Central memory CD8-positive, alpha-beta T cell (primary cell): Measurements from ENCODE around the gene ARL13A.
A peak's percentile ranks its signal among the peaks of the same experiment; 100 is the strongest.

Experiments used
- ATAC-seq: fragments of 150-1000 bp; cut with Tn5 transposase; replicated peaks from 2 replicates; pipeline ENCODE4 v1.10.0; 2022; ENCODE audit warnings: mild to moderate bottlenecking, moderate FRiP score, moderate number of reproducible peaks; ENCODE audit not compliant: poor library complexity, severe bottlenecking; ENCODE audit errors: extremely low read depth
- DNase-seq, 2 donors: peaks; one replicate each; pipeline ENCODE4 v3.0.0; 2021; ENCODE audit warnings: low spot score in 2 of 2
- H3K27ac Mint-ChIP-seq: one replicate; pipeline ENCODE4 v1.8.0; 2022; ENCODE audit warnings: low read depth, mild to moderate bottlenecking, moderate library complexity, mixed read lengths
- H3K27me3 Mint-ChIP-seq: one replicate; pipeline ENCODE4 v1.8.0; 2022; ENCODE audit warnings: mixed read lengths
- H3K36me3 Mint-ChIP-seq: one replicate; pipeline ENCODE4 v1.8.0; 2022; ENCODE audit warnings: mild to moderate bottlenecking, moderate library complexity, mixed read lengths; ENCODE audit not compliant: insufficient read depth
- H3K4me1 Mint-ChIP-seq: one replicate; pipeline ENCODE4 v1.8.0; 2022; ENCODE audit warnings: mixed read lengths
- H3K4me3 Mint-ChIP-seq: one replicate; pipeline ENCODE4 v1.8.0; 2022; ENCODE audit warnings: mild to moderate bottlenecking, moderate library complexity, mixed read lengths
- H3K9me3 Mint-ChIP-seq: one replicate; pipeline ENCODE4 v1.8.0; 2022; ENCODE audit warnings: mixed read lengths

Gene ARL13A

DNA sequence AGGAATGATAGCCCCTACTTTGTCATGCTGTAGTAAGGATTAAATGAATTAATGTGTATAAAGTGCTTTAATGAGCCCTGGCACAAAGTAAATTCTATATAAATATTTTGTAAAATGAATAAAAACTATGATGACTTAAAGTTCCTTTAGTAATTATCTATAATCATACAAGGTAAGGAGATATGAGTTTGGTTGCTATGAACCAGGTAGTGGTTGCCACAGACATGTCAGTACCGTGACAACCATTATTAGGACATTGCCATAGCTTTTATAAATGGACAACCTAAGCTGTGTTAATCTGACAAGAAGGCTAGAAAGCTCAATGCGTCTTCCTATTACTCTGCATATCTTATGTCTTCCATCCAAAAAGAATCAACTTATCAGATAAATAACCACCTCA, at the start of gene ARL13A:
TSS of gene ARL13A (plus strand) at position 301 of the 400 bp plus-strand sequence. CDS start 3,982 bp downstream, outside the sequence.
- no peak for DNase-seq
- no peaks in the 10 kb centered on the region for H3K9me3 Mint-ChIP-seq
- H3K36me3 Mint-ChIP-seq: no peaks in the 10 kb centered on the region

DNA sequence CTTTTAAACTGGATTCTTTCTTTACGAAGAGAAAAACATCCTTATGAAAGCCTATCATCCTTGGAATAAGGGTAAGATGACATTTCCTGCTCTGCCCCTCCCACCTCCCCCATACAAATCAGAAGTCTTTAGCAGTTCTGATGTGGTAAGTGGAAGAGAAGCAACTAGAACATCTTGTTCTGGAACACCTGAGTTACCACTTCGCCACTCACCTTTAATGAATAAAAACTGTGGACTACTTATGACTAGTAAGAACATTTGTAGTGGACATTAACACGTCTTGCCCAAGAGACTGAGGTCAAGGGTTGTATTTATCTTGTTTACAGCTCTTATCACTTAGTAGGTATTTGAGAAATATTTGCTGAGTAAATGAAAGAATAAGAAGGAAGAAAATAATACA, 45.1 kb upstream of the ARL13A start:
- no peak overlapping the region for H3K27ac Mint-ChIP-seq
- no peaks in the 10 kb centered on the region for H3K9me3 Mint-ChIP-seq
- no peak for ATAC-seq
- H3K4me3 Mint-ChIP-seq: no peak overlapping the region
- no peak for DNase-seq
- H3K36me3 Mint-ChIP-seq: peaks cover 2% of the 10 kb centered on the region
- peaks cover under 1% of the 10 kb centered on the region for H3K4me1 Mint-ChIP-seq
- H3K27me3 Mint-ChIP-seq: no peaks in the 10 kb centered on the region

More for the DNA sequence above, at the start of gene ARL13A:
- Mint-ChIP-seq H3K27ac (no peak within 1 kb of the TSS), H3K4me3 (no peak within 1 kb of the TSS), H3K27me3 (no peaks in the 10 kb centered on the region), H3K4me1 (no peaks in the 10 kb centered on the region)
- ATAC-seq: no peak

DNA sequence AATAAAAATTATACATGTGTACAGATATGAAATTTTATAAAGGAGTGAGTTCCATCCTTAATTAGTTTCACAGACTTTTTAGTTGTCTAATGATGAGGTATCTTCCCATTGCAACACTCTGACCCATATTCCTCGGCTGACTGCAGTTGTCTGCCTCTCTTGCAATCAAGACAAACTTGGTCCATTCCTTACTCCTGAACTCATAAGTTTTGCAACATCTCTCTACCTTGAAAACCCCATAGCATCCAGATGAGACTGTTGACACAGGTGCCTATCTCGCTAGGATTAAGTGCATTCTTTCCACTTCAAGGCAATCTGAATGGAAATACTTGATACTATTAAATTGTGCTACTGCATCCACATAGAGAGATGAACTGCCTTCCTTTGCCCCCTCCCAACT, 43.1 kb upstream of the ARL13A start:
- Mint-ChIP-seq H3K9me3 (no peaks in the 10 kb centered on the region), H3K4me3 (no peak overlapping the region), H3K27ac (no peak overlapping the region), H3K27me3 (peaks cover 7% of the 10 kb centered on the region), H3K4me1 (peaks cover 6% of the 10 kb centered on the region), H3K36me3 (peaks cover 2% of the 10 kb centered on the region)
- no peak for ATAC-seq
- no peak for DNase-seq

DNA sequence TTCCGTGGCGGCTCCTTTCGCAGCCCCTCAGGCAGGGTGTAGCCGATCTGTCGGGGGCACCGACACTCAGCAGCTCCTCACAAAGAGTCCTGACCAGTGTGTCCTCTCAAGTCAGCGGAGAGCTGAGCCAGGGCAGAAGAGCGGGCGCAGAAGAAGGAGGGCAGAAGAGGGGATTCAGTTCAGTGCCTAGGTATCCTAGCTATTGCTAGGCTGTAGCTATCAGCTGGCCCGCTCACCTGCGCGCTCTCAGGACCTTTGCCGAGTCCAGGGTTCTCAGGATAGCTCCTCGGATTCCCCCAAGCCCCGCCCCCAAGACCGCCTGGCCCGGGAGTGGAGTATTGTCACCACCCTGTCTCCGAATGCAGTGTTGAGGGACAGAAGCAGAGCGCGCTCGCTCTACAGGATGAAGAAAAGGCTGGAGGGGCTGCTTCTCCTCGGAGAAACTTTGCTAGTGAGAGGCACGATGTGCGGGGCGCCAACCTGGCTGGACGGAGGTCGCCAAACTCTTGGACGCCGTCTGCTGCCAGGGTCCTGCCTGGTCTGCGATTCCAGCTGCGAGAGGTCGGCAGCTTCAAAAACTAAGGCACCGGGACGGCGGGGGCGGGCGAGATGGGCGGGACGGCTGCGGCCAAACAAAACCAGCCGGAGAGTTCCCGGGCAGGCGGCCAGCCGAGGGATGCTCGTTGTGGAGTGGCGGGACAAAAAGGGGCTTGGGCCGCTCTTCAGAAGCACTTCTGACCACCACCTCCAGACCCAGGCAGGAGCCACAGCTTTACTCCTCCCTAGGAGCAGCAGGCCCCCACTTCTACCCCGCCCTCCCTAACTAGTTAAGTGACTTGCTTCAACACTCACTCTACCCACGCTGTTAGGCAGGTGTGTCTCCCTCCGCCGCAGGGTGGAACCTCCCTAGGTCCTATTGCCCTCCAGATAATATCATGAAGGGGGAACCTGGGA, 40.6 kb upstream of the ARL13A start, which contains the start of gene XKRX:
TSS of gene XKRX (minus strand) at position 258 of the 954 bp plus-strand sequence. CDS start 613 bp downstream, outside the sequence.
- Mint-ChIP-seq H3K36me3 (peaks cover 5% of the 10 kb centered on the region), H3K4me1 (peaks cover 6% of the 10 kb centered on the region), H3K27ac (no peak within 1 kb of the TSS), H3K27me3 (peaks cover 10% of the 10 kb centered on the region), H3K9me3 (no peaks in the 10 kb centered on the region), H3K4me3 (peak within 1 kb of the TSS; percentile 80)
- ATAC-seq (peak; percentile 68), DNase-seq (no peak)

DNA sequence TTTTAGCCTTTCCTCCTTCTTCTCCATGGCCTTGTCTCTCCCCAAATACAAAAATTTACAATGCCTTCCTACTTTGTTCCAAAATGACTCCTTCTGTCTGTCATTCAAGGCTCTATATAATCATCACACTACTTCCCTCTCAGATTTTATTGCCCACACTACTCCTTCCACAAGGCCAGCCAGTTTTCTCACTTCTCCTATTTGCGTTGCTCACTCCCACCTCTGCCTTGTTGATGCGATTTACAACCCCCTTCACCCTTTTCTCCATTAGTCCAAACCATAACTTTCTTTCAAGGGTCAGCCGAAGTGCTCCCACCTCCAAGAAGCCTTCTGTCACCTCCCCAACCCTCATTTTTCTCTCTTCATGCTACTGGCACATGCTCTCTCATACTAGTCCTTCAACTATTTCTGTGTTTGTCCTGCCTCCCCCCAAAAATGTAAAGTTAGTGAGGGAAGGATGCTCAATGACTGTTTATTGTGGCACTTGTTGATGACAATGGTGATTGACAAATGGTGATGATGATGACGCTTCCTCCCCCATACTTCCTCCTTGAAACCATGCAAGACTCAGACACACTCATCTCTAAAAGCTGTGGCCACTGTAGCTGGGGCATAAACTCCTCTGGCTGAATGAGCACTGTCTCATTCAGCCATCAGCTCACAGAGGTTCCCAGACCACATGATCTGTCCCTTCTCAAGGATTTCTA, 38.1 kb upstream of the ARL13A start:
- no peak for DNase-seq
- Mint-ChIP-seq H3K4me1 (peaks cover 6% of the 10 kb centered on the region), H3K27ac (no peak overlapping the region), H3K27me3 (peaks cover 10% of the 10 kb centered on the region), H3K36me3 (peaks cover 5% of the 10 kb centered on the region), H3K9me3 (no peaks in the 10 kb centered on the region), H3K4me3 (peak overlapping the region; percentile 7)
- ATAC-seq: no peak

DNA sequence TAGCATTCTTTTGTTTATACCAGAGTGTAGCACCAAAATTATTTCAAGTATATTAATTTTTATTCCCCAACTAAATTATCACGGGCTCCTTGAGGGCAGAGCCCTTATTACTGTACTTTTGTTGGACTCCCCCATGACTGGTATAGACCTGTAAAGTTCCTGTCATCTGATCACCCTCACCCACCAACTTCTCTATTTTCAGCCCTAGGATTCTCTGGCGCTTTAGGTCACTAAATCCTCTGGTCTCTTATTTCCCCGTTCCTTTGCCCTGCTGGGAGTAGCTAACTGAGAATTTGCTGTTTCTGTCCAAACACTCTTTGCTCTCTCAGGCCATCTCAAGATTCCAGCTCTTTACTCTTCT, 37.6 kb upstream of the ARL13A start:
- H3K27ac Mint-ChIP-seq: no peak overlapping the region
- peaks cover 5% of the 10 kb centered on the region for H3K36me3 Mint-ChIP-seq
- ATAC-seq: no peak
- H3K27me3 Mint-ChIP-seq: peaks cover 10% of the 10 kb centered on the region
- no peaks in the 10 kb centered on the region for H3K9me3 Mint-ChIP-seq
- H3K4me1 Mint-ChIP-seq: peaks cover 6% of the 10 kb centered on the region
- no peak overlapping the region for H3K4me3 Mint-ChIP-seq
- DNase-seq: no peak

DNA sequence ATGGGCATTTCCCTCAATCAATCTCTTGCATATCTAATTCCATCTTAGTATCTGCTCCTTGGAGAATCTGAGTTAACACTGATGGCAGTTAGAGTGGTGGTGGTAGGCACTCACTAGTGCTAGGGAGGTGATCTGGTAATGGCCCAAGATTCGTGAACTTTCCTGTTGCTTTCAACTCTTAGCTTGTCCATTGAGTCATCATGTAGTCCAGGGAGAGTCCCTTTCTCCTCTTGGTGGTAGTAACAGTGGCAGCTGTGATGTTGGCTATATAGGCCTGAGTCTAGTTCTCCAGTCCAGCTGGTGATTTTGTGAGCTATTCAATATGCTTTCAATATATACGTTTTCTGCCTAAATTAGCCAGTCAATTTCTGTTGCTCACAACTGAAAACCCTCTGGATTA, 33.7 kb upstream of the ARL13A start:
- Mint-ChIP-seq H3K9me3 (no peaks in the 10 kb centered on the region), H3K27ac (no peak overlapping the region), H3K4me1 (no peaks in the 10 kb centered on the region), H3K27me3 (peaks cover 10% of the 10 kb centered on the region), H3K36me3 (peaks cover 5% of the 10 kb centered on the region), H3K4me3 (no peak overlapping the region)
- ATAC-seq (no peak), DNase-seq (no peak)

DNA sequence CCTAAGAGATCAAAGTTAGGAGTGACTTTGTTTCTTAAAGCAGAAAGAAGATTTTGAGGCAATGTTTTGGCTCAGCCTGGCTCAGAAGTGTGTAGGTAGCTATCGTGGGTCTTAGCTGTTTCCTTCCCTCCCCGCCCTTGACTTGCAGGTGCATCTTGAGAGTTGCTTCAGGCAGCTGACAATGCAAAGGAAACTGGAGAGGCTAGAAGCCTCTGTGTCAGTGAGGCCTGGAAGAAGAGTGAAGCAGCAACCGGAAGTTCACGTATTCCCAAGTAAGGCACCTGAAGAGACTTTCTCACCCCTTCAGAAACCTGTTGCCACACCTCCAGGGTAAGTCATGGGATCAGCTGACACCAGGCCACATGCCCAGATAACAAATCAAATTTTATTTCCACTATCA, 30.2 kb upstream of the ARL13A start:
- H3K36me3 Mint-ChIP-seq: no peaks in the 10 kb centered on the region
- H3K4me1 Mint-ChIP-seq: no peaks in the 10 kb centered on the region
- H3K4me3 Mint-ChIP-seq: no peak overlapping the region
- DNase-seq (no peak), ATAC-seq (no peak)
- no peaks in the 10 kb centered on the region for H3K27me3 Mint-ChIP-seq
- no peaks in the 10 kb centered on the region for H3K9me3 Mint-ChIP-seq
- no peak overlapping the region for H3K27ac Mint-ChIP-seq

DNA sequence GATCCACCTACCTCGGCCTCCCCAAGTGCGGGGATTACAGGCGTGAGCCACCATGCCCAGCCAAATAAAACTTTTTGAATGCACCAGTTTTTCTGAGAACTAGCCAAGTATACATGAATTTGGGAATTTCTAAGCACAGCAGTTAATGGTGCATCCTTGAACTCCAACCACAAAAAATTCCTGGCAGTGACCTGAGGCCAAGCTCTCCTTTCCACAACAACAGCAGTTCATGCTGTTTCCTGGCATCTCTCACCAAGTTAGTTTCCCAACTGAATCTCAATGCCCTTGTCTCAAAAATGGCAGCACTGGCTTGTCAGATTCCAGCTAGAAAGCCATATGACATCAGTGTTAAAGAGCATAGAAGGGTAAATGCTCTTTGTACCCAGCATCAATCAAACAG, 24.9 kb upstream of the ARL13A start:
- no peaks in the 10 kb centered on the region for H3K4me1 Mint-ChIP-seq
- H3K9me3 Mint-ChIP-seq: no peaks in the 10 kb centered on the region
- H3K36me3 Mint-ChIP-seq: no peaks in the 10 kb centered on the region
- no peak for DNase-seq
- ATAC-seq: no peak
- no peak overlapping the region for H3K4me3 Mint-ChIP-seq
- no peaks in the 10 kb centered on the region for H3K27me3 Mint-ChIP-seq
- no peak overlapping the region for H3K27ac Mint-ChIP-seq

DNA sequence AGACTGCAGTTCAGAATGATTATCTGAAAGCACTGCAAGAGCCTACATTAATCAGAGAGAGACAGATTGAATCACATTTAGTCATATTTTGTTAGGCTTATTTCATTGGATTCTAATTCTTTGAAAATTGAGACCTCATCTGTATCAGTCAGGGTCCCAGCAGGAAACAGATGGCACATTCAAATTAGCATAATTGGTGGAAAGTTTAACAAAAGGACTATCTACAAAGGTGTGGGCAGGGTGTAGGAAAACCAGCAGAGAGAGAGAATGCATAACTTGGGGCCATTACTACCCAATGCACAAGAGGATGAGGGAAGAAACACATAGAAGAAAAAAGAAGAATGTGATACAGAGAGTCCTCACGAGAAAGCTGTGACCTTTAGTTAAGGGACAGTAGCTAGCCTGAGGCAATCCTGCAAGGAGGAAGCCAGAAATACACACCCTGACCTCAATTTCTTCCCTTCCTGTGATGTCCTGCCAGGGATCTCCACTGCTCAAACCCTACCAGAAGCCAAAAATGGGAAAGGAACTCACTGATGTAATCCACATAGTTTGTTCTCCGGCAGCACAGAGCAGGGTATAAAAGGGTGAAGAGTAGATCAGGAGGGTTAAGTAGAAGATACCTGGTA, 23.1 kb upstream of the ARL13A start:
- Mint-ChIP-seq H3K9me3 (no peaks in the 10 kb centered on the region), H3K4me3 (no peak overlapping the region)
- ATAC-seq: no peak

DNA sequence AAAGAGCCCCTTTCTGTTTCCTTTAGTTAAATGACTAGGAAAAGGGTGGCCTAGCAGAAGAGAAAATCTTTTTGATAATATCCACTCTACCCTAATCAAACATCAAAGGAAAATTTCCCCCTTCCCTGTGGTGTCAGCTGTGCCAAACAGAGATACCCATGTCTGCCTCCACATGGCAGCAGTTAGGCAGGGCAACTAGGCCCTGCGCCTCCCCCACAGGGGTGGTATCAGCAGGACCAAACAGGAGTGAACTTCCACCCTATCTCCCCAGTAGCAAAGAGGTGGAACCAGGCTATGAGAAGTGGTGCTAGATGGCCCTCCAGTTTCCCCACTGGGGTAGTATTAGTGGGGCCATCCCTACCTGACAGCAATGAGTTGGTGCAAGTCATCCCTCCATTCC, 21.0 kb upstream of the ARL13A start:
- Mint-ChIP-seq H3K4me3 (no peak overlapping the region), H3K27me3 (no peaks in the 10 kb centered on the region), H3K9me3 (no peaks in the 10 kb centered on the region), H3K27ac (no peak overlapping the region), H3K4me1 (no peaks in the 10 kb centered on the region), H3K36me3 (no peaks in the 10 kb centered on the region)
- ATAC-seq (no peak), DNase-seq (no peak)

More for the DNA sequence above, 23.1 kb upstream of the ARL13A start:
- Mint-ChIP-seq H3K4me1 (no peaks in the 10 kb centered on the region), H3K27me3 (no peaks in the 10 kb centered on the region), H3K36me3 (no peaks in the 10 kb centered on the region), H3K27ac (no peak overlapping the region)
- DNase-seq: no peak

DNA sequence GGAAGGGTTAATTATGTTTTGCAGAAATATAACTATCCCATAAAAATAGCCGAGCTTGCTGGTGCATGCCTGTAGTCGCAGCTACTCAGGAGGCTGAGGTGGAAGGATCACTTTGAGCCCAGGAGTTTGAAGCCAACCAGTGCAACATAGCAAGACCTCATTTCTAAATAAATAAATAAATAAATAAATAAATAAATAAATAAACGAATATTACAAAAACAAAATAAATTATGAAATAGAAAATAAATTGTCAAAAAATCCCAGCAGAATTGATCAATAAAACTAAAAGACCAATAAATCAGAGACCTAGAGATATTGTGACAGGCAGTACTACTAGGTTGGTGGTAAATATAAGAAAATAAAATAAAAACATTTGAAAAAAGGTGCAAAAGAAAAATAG, 6.7 kb upstream of the ARL13A start:
- no peaks in the 10 kb centered on the region for H3K9me3 Mint-ChIP-seq
- no peaks in the 10 kb centered on the region for H3K4me1 Mint-ChIP-seq
- no peak overlapping the region for H3K27ac Mint-ChIP-seq
- no peak for DNase-seq
- no peaks in the 10 kb centered on the region for H3K36me3 Mint-ChIP-seq
- no peak overlapping the region for H3K4me3 Mint-ChIP-seq
- ATAC-seq: no peak
- H3K27me3 Mint-ChIP-seq: no peaks in the 10 kb centered on the region
